Activated T-helper 9 cell treated with anti-CD3 and anti-CD28 coated beads, Interleukin-2, amount 50 U/mL, for 16 hours (primary cell): Measurements from ENCODE around the gene USH2A.

Source experiments
- DNase-seq: peaks from one replicate; pipeline ENCODE4 v3.0.0-alpha.2; 2020; ENCODE audit warnings: low read depth

Gene USH2A

DNA sequence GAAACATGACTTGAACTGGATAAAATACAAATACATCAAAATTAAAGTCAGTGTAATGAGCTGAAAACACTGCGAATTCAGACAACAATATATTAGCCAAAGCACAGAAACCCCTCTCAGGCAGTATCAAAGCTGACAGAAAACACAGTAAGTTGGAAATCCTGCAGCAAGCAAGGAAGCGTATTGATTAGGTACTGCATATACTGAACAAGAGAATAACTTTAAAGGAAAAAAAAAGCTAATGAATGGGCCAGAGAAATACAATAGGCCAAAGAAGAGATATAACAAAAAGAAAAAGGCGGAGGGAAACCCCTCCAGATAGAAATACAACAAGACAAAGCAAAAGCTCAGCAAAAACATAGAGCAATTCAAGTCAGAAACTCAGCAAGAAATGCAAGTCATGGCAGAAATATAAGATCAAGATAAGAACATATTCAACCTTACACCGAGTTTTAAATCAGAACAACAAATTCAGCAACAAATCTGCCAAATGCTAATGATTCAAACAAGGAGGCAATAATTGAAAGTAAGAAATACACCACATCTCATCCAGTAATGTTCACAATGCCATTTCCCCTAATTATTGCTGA lies 299.0 kb downstream of the USH2A start:
- DNase-seq = no peak

GRCh38 chr1:216123446-216124191 lies 299.6 kb downstream of the USH2A start:
- DNase-seq = no peak

- no peak for DNase-seq
Observed at GRCh38 chr1:216119600-216119999, 303.6 kb downstream of the USH2A start.

- DNase-seq = no peak
Observed at GRCh38 chr1:216114180-216114579, 309.1 kb downstream of the USH2A start.

GRCh38 chr1:216113181-216113580 lies 310.1 kb downstream of the USH2A start:
- DNase-seq = no peak

GRCh38 chr1:216111842-216112241 lies 311.4 kb downstream of the USH2A start:
- no peak for DNase-seq

GRCh38 chr1:216095400-216095799 lies 327.8 kb downstream of the USH2A start:
- no peak for DNase-seq

DNA sequence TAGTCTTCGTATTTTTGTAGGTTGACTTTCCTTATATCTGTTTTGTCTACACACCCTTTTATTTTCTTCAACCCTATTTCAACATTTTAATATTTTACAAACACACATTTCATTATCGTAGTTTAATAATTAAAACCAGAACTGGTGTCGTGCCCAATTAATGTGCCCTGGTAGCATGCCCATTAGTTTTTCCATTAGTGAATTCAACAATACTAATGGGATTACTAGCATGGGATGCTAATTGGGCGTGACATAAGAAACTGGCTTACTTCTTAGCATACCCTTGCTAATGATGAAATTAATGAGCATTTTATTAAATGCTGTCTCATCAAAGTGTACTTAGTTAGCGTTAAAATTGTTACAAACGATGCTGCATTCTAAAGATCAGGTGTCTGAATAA lies 332.7 kb downstream of the USH2A start:
- no peak for DNase-seq

- DNase-seq = no peak
Observed at GRCh38 chr1:216086678-216087077, 336.6 kb downstream of the USH2A start.

DNA sequence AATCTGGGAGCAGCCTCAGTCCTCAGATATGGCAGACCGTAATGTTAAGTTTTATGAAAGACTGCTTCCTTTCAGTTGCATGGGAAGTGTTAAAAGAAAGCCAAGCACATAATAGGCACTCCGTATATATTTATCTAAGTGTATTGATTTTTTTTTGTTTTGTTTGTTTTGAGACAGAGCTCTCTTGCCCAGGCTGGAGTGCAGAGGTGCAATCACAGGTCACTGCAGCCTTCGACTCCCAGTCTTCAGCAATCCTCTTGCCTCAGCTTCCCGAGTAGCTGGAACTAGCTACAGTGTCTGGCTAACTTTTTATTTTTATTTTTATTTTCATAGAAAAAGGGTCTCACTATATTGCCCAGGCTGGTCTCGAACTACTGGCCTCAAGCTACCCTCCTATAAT lies 341.8 kb downstream of the USH2A start:
- no peak for DNase-seq

GRCh38 chr1:216076751-216077150 lies 346.5 kb downstream of the USH2A start:
- no peak for DNase-seq

DNA sequence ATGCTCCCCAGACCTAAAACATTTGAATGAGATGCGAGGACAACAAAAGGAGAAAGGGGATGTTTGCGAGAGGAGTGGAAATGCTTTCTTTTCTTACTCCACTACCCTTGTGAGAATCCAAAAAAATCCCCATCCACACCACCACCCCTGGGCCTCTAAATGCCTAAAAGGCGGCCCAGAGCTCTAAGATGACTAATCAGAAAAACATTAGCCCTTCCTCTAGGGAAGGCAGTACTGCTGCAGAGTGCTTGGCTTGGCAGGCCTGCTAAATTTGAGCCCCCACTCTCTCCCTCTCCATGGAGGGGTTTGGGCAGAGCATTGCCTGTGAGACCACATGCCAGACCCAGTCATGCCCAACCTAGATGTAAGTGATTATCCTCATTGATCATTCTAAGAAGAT lies 347.9 kb downstream of the USH2A start:
- DNase-seq = no peak

- DNase-seq = no peak
Observed at GRCh38 chr1:216073793-216074595, 349.3 kb downstream of the USH2A start.

- DNase-seq = no peak
Observed at GRCh38 chr1:216071262-216071661, 352.0 kb downstream of the USH2A start.

GRCh38 chr1:216064643-216065042 lies 358.6 kb downstream of the USH2A start:
- no peak for DNase-seq

DNA sequence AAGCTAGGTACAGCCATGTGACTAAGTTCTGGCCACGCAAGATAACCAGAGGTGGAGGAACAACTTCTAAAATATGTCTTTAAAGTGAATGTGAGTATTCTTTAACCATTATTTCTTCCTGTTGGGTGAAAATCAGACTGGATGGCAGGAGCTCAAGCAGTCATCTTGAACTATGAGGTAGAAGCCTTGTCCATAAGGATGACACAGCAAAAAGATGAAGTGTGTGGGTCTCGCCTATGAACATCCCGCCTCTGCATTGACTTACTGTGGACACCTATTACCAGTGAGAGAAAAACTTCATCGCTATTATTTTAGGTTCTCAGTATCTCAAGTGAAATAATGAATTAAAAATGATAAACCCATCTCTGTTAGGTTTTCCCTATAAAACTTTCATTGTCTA lies 365.3 kb downstream of the USH2A start:
- DNase-seq = no peak

- DNase-seq = no peak
Observed at GRCh38 chr1:216057063-216057462, 366.2 kb downstream of the USH2A start.

GRCh38 chr1:216055004-216055403 lies 368.2 kb downstream of the USH2A start:
- no peak for DNase-seq

DNA sequence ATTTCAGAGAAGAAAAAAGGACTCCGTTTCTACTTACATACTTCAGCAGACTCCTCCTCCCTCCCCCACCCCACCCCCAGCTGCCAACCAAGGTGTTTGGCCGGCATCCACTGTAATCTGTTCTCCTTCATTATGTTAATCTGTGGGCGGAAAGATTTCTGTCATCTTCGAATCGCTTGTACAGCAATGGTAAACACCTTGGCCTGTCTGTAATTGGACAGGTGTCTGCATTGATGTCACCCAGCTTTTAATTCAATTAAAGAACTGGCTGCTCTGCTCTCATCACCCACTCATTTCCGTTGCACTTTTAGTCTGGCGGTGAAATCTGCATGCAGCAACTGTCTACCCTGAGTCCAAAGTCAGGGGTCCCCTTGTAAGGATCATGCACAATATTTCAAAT lies 368.6 kb downstream of the USH2A start:
- no peak for DNase-seq

- no peak for DNase-seq
Observed at GRCh38 chr1:216051071-216051470, 372.2 kb downstream of the USH2A start.

- no peak for DNase-seq
Observed at GRCh38 chr1:216049741-216050430, 373.4 kb downstream of the USH2A start.

DNA sequence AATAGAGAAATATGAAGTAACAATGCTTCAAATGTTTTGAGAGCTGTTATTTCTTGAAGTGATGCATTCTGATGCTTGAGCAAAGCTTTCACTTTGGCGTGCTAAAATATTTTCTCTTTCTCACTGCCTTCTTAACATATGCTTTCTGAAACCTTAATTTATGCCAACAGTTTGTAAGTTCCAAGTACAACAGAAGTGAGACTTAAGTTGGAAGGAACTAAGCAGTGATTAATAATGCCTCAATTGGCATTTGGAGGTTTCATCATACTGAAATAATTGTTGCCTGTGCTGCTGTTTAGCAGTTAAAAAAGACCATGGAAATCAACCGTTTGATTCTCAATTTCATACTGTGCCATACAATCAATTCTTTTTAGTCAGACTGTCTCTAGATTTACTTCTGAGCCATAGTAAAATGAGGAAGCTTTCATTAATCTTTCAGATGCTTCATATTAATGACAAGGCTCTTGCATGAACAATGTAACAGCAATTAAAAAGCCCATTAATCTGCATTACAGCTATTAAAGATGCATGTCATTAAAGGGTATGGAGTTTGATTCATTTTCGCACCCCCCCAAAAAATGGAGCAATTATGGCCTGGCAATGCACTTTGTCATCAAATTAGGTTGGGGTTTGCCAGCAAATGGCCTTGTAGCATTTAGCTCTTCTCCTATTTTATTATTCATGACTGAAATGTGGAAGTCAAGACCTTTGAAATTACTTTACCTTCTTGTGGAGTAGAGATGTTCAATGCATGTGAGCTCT lies 375.3 kb downstream of the USH2A start:
- DNase-seq = no peak
